Midbrain (tissue), 1 donor: Measurements from ENCODE around the gene KCNJ2.
A peak's percentile ranks its signal among the peaks of the same experiment; 100 is the strongest.

Experiments used
- DNase-seq: peaks from one replicate; lab custom pipeline; 2025; lab: John Stamatoyannopoulos, UW

The KCNJ2 gene

DNA sequence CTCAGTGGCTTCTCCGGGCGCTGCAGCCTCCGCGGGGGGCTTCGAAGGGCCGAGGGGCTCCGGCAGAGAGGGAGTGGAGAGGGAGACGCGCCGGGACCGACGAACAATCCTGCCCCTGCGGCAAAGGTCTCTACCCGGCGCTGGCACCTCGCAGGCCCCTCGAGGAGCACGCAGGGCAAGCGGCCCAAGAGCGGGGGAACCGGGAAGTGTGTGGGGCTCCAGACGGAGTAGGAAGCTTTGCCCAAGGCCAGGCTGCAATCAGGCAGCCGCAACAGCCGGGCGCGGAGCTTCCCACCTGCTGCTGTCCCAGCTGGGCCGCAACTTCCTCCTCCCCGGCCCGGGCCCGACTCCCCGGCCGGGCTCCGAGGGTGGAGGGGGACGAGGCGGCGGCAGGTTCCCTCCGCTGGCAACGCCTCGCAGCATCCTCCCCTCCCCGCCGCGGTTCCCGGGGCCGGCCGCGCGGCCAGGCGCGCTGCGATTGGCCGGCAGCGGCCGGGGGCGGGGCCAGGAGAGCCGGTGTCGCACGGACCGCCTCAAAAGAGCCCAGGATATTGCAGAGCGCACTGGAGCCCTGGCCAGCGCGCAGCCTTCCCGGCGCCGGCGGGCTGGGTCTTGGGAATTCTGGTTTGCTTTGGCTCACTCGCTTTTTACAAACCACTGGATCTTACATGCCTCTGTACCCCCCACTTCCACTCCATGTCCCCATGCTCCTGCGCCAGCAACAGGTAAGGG lies at the start of gene KCNJ2:
Gene KCNJ2 (plus strand): TSS at position 556 of the 732 bp plus-strand sequence. CDS start 5,508 bp downstream, outside the sequence.
- DNase-seq, result peak; percentile 93

DNA sequence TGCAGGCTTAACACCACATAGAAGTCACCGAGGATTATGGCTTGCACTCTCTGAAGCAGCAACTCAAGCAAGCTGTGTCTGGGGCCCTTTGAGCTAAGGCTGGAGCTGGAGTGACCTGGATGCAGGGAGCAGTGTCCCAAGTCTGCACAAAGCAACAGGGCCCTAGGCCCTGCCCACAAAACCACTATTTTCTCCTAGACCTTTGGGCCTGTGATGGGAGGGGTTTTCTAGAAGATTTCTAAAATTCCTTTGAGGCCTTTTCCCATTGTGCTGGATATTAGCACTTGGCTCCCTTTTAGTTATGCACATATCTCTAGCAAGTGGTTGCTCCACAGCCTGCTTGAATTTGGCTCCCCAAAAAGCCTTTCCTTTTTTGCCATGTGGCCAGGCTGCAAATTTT lies 49.8 kb upstream of the KCNJ2 start:
- no peak for DNase-seq

DNA sequence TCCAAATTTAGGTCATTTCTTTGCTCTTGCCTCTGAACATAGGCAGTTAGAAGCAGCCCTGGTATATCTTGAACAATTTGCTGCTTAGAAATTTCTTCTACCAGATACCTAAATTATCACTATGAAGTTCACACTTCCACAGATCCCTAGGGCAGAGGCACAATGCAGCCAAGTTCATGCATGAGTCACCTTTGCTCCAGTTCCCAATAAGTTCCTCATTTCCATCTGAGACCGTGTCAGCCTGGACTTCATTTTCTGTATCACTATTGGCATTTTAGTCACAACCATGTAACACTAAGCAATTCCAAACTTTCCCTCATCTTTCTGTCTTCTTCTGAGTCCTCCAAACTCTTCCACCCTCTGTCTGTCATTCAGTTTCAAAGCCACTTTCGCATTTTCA lies 49.3 kb upstream of the KCNJ2 start:
- DNase-seq, result no peak

DNA sequence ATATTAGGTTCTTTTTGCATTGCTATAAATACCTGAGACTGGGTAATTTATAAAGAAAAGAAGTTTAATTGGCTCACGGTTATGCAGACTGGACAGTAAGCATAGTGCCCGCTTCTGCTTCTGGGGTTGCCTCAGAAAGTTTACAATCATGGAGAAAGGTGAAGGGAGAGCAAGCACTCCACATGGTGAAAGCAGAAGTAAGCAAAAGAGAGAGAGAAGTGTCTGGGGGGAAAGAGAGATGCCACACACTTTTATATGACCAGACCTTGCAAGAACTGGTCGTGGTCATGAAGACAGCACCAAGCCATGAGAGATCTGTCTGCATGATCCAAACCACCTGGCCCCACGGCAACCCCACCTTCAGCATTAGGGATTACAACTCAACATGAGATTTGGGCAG lies 48.9 kb upstream of the KCNJ2 start:
- DNase-seq, result no peak

DNA sequence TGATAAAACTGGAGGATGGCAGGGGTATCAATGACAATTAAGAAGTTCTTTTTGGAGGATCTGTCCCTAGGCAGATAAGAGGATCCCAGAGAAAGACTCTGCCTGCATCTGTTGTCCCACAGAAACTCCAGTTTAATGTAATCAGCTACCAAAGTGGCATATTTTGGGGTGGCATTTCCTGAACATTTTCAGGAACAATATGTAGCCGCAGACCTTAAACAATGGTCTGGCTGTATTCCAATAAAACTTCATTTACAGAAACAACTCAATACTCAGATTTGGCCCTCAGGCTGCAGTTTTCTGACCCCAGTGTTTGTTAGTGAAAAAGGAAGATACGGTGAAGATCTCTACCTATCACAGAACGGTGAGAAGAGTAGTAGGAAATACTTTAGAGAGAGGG lies 48.2 kb upstream of the KCNJ2 start:
- DNase-seq, result no peak

DNA sequence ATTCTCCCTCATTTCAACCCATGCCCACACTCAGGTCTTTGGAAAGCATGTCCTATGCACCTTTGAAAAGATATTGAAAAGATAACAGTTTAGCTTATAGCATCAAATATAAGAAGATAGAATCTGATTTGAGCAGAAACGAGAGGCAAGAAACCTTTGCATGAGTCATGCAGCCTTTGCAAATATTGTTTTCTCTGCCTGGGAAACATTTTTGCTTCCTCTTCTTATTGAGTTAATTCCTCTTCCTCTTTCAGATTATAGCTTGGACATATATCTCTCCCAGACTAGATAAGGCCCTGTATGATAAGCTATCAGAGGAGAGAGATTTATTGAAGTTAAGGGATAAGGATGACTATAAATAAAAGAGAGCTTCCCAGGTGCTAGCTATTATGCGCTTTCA lies 46.1 kb upstream of the KCNJ2 start:
- no peak for DNase-seq

DNA sequence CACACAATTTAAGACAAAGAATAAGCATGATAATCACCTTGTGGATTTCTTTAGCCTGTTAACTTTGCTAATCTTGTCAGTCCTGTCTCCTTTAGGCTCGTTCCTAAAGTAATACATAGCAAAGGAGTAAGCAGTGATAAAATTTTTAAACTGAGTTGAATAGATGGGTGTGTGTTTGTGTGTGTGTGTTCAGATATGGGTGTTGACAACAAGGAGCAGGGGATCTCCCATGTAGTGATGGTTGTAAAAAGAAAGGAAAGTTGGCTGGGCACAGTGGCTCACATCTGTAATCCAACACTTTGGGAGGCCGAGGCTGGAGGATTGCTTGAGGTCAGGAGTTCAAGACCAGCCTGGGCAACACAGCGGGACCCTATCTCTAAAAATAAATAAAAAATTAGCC lies 44.6 kb upstream of the KCNJ2 start:
- no peak for DNase-seq

DNA sequence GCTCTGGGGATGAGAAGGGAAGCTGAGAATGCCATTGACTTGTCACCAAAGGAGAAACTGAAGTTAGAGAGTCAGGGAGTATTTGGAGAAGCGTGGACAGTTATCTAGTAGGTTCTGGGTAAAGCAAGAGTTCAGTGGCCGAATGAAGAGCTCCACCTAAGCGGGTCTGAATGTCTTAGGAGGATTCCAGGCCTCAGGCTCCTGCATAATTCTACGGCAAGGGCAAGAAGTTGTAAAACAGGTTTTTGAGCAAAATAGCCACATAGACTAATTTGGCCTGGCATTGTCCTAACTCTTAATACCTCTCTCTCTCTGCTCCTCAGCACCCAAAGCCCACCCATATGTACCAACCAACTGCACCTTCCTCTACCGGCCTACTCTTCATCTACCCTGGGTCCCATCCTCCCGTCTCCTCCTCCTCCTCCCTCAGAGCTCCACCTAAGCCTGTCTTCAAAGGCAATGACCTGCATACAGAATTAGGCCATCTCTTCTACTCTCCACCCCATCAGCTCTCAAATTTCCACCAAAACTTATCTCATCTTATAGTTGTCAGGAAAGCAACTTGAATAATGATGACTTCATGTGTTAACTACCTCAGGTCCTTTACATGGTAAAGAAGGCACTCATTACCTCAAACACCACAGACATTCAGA lies 42.0 kb upstream of the KCNJ2 start:
- DNase-seq, result no peak

DNA sequence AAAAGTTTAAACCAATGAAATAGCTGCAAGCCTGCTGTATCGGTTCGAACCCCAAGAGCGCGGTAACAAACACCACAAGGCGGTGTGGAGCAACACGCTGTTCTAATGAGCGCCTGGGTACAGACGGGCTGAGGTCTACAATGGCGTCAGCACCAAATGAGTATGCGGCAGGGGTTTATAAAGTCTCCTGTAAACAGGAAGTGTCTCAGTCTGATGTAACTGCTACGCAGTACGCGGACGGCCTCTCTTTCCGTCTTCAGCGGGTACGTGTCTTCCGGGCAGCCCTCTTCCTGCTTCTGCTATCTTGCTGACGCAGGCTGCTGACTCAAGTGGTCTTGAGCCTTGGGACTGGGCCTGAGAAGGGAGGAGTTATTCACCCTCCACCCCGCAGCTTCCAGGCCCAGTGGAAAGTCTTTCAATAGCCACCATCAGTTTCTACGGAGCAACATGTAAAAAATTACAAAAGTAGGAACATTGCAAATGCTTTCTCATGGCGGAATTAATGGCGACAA lies 40.5 kb upstream of the KCNJ2 start:
- no peak for DNase-seq

DNA sequence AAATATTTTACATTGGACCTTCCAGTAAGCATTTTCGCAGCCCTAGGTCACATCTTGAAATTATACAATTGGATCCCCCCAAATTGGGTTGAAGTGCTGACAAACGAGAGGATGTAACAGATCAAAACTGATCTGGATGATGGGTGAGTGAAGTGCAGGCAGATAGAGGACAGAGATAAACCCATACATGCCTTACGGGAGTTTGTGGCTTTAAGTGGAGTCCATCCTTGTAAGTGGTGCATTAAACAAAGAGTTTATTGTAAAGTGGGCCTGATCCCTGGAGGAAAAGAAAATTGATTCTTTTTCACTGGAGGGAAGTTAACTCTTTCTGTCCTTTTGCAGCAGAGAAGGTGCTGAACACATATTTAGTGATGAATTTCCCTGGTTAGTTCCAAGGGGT lies 39.0 kb upstream of the KCNJ2 start:
- DNase-seq, result no peak

DNA sequence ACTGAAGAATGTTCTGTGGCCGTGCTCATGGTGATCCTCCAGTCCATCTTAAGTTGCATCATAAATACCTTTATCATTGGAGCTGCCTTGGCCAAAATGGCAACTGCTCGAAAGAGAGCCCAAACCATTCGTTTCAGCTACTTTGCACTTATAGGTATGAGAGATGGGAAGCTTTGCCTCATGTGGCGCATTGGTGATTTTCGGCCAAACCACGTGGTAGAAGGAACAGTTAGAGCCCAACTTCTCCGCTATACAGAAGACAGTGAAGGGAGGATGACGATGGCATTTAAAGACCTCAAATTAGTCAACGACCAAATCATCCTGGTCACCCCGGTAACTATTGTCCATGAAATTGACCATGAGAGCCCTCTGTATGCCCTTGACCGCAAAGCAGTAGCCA lies 36.8 kb upstream of the KCNJ2 start:
- DNase-seq, result no peak

DNA sequence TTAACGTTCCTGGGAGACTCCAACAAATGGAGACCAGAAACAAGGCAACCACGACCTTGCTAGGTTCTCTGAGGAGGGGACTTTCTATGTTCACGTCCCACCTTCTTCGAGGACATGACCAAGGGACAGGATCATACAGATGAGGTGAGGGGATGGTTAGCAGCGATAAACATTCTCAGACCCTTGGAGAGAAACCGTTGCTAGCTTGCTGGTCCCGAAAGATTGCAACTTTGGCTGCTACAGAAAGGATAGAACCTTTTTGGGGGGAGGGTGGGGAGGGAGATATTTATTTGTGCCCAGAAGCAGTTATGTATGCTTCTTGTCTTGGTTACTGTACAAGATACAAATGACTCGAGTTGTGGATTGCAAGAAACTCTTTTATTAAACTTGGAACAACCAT lies 35.3 kb upstream of the KCNJ2 start:
- no peak for DNase-seq

DNA sequence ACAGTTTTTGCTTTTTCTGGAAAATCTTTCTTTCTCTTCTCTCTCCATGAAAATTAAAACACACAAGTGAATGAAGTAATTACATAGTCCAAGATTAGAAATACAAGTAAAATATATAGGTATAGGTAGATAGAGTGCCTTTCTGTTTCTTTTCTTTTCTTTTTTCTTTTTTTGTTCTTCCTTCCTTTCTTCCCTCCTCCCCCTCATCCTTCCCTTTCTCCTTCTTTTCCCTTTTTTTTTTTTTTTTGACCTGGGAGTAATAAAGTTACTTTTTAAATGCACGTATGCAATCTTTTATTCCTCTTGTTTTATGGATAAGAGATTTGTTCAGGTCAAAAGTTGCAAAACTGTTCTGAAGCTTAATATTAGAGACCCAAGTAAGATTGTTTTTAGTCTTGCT lies 34.6 kb upstream of the KCNJ2 start:
- DNase-seq, result no peak

DNA sequence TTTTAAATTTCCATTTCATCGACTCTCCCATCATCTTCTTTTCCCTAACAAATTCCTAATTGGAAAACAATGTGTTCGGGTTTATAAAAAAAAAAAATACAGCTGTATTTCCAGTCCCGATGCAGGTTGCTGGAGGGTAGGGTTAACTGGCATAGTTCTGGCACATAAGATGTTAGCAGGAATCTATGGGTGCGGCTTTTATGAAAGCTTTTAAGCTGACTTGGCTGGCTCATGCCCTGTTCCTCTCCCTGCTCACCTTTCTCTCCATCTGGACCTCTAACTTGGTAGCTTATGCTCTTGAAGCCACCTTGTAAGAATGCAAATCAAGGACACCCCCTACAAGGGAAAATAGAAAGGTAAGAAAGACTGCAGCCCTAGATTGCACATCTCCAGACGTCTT lies 33.2 kb upstream of the KCNJ2 start:
- no peak for DNase-seq

DNA sequence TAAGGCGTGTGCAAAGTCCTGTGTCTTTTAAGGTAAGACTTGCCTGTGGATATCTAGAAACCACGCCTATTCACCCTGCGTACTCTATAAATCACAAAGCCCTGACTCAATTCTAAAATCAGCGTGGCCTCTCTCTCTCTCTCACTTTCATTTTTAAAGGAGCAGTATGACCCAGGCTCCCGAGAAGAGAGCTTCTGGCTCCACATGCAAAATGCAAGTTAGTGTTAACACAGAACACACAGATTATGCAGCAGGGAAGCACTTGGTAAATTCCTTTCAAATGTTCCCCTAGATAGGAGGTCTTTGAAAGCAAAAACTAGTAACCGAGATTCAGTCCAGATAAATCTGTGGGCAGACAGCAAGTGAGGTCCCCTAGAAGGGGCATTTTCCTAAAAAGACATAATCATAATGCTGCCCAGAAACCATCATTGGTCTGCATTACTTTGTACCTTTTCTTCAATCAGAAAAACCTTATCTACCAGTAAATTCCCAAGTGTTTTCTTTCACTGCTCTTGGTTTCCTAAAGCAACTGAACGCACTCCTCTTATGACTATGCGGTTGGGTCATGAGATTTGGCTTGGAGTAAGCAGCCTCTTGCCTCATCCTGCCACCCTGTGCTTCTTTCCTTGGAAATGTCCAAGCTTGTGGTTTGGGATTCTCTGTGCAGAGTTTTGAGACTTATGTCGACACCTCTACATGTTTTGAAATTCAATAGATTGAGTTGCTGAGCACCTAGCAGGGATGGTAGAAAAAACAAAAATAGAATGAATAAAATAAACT lies 31.7 kb upstream of the KCNJ2 start:
- peak; percentile 69 for DNase-seq

DNA sequence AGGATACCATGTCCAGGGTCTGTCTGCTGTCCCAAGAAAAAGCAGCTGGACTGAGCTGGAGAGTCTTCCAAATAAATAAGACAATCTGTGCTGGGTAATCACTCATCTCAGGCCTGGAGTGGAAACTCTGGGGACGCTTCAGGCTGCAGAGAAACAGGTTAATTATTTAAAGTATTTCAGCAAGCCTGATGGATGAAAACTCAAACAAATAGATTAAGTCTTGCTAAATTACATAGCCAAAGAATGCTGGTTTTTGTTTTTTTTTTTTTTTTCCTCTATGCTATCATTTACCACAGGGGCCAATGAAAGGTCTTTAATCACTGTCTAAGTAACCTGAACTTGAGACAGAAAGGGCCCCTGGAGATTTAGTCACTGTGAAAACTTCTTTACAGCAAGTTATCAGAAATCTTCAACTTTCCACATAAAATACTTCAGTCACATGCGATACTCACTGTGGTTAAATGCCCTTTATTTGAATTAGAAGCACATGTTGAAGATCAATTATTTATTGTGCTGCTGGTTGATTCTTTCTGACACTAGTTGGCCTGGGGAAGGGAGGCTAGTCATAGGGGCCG lies 31.0 kb upstream of the KCNJ2 start:
- DNase-seq, result no peak

DNA sequence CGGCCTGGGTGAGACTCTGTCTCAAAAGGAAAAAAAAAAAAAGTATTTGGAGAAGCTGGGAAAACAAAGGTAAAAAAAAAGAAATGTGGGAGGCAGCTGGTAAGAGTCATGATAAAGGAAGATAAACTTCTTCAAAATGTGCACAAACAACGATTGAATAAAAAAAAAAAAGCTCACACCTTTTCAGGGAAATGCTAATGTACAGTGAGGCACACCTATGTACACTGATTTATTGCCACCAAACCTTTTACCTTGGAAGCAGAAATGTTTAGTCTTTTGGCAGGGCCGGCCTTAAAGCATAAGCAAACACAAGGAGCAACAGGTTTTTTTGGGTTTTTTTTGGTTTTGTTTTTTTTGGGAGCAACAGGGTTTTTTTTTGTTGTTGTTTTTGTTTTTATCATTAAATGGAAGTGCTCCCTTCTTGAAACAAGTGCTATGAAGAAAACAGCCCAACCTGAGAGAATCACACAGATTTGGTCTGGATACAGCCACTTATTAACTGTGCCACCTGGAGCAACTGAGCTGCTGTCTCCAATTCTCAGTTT lies 29.8 kb upstream of the KCNJ2 start:
- DNase-seq, result no peak

DNA sequence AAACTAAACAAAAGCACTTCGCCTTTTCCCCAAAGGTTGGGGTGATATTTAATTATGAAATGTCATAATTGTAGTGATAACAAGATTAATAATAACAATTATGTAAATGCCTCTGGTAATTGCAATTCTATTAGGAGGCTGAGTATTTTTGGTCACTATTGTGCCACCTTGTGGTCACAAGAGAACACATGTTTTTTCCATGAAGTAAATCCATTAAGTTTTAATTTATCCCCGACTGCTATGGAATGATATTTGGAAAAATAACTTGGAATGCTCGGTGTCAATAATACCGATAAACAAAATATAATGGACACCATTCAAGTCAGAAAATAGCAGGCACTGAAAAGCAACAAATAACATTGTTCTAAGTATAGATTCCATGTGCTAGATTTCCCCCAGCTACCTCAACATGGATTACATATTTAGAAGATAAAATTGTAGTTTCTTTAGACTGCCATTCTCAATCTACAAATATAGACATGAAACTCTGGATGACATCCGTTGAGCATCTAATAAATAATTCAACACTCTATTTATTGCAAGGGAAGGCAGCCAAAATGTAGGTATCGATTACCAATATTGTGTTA lies 25.0 kb upstream of the KCNJ2 start:
- peak; percentile 46 for DNase-seq

DNA sequence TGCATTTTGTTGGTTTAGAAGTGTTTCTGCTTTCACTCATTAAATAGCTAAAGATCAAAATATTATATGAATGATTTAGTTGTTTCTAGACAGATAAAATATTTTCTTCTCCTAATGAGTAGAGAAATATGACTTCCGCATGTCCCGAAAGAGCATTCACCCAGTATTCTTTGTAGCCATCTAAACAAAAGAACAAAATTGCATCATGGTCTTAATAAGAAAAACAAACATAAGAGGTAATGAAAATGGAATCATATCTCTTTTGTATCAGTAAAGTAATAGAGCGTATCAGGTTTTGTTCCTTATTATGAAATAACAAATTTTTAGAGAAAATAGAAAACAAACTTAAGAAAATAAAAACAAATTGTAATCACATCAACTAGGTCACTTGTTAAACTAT lies 16.1 kb upstream of the KCNJ2 start:
- no peak for DNase-seq

DNA sequence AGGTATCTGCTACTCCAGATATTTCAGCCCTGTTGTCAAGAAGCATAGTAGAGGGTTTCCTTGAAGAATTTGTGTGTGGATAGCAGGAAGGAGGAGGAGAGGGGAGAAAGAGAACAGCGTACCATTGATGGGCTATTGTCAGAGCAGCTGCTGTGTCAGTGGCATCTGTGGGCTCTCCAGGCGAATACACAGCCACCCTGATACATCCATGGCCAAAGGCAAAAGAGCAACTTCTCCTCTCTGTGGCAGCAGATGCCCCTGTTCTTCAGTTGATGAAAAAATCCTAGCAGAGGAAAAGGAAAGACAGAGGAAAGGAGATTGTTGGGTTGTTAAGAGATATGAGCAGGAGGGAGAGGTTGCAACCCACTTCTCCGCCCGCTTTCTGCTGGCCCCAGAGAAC lies 12.2 kb upstream of the KCNJ2 start:
- DNase-seq, result peak; percentile 49

DNA sequence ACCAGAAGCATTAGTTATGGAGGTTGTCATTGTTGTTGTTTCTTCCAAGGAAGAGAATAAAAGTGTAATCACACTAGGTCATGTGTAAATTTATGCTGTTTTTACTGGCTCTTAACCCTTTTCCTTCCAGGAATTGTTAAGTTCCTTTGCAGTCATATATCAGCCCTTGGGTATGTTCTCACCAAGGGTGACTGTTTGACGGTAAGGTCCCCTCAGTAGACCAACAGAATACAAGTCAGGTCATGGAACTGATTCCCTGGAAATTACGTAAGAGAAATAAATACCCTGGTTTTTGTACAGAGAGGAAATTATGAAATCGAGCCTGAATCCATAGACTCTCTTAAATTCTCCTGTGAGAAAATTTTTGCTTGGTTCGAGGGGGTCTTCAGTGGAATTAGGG lies 11.2 kb upstream of the KCNJ2 start:
- no peak for DNase-seq

DNA sequence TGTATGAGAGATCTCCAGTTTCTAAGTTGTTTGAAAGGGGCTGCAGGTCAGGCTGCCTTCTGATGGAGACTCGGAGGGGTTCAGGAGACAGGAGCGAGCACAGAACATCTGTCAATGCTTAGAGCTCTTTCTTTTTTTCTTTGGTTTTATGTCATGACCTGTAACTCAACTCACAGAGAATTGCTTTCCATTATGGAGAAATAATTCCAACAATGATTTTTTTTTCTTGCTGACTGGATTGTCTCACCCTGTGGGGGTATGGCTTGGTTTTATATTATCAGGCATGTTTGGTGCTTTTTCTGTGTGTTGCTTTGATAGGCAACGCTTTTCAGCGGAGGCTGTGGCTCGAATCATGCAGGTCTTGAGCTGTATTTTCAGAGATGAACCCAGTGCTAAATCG lies 10.7 kb upstream of the KCNJ2 start:
- DNase-seq, result no peak
